HG03469 (cell line): ENCODE results near the gene HOXB7.

Experiments
- ATAC-seq: cut with Tn5 transposase; IDR thresholded peaks from one replicate; pipeline ENCODE4 v1.9.1; 2021; ENCODE audit warnings: mild to moderate bottlenecking, moderate library complexity, moderate number of reproducible peaks; ENCODE audit not compliant: unreplicated experiment

Gene HOXB7

DNA sequence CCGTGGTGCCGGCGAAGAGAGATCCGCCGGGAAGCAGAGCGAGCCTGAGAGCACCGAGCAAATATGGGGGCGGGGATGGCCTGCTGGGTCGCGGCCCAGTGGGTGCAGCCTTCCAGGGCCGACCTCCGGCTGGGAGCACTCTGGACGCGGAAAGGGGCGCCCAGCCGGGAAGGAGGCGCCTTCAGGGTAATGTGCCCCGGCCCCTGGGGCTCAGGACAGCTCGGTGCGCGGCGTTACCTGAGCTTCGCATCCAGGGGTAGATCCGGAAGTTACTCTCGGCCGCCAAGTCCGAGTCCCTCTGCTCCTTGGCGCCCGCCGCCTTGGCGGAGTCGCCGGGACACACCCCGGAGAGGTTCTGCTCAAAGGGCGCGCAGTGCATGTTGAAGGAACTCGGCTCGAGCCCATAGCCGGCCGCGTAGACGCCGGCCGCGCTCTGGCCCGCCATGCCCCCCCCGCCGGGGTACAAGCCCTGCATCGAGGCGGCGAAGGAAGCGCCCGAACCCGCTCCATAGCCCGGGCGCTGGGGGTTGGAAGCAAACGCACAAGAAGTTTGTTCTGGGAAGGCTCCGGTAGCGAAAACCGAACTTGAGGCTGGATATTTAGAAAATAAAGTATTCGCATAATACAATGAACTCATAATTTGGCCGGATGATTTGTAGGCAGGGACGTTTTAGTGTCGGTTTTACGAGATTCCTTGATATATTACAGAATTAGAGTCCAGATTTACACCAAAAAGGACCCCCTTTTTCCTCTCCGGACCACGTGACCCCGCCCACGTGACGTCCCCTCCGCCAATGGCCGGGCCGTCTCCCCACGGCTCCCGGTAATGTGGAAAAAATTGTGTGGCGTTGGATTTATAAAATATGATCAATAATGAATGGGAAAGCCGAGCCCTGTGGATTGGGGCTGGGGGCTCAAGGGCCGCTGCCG is at the start of gene HOXB7:
HOXB7 (minus strand) TSS at position 736 of the 930 bp plus-strand sequence; CDS start at position 637, 99 bp downstream.
- ATAC-seq = no peak

DNA sequence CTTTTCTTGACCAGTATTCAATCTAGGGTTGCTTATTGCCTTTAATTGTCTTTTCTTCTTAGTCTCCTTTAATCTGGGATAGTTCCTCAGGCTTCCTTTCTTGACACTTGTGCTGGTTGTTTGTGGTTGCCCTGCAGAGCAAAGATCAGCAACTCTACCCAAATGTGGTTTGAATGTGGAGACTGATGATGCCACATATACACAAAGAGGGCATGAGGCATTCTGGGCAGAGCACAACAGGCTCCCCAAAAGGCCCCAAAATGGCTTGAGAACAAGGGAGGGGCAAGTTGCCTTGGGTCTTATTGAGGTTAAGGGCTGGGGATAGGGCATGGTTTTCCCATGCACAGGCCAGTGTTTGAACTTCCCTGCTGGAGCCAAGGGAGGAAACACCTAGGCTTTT is 45.1 kb upstream of the HOXB7 start:
- ATAC-seq = no peak

DNA sequence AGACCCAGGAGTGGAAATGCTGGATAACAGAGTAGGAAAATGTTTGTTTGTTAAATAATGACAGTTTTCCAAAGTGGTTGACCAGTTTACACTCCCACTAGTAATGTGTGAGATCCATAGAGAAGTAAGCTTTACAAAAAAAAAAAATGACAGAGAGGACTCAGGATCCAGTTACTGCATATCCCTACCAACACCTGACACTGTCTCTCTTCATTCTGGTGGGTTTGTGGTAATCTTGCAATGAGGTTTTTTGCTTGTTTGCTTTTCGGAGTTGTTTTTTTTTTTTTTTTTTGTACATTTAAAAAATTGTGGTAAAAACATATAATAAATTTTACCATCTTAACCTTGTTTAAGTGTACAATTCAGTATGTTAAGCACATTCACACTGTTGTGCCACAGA is 38.9 kb upstream of the HOXB7 start:
- no peak for ATAC-seq

- no peak for ATAC-seq
Measured at GRCh38 chr17:48647963-48648245, 37.1 kb upstream of the HOXB7 start.

GRCh38 chr17:48647103-48647962 is 36.5 kb upstream of the HOXB7 start:
- ATAC-seq = no peak

GRCh38 chr17:48646183-48647102 is 35.6 kb upstream of the HOXB7 start:
- no peak for ATAC-seq

DNA sequence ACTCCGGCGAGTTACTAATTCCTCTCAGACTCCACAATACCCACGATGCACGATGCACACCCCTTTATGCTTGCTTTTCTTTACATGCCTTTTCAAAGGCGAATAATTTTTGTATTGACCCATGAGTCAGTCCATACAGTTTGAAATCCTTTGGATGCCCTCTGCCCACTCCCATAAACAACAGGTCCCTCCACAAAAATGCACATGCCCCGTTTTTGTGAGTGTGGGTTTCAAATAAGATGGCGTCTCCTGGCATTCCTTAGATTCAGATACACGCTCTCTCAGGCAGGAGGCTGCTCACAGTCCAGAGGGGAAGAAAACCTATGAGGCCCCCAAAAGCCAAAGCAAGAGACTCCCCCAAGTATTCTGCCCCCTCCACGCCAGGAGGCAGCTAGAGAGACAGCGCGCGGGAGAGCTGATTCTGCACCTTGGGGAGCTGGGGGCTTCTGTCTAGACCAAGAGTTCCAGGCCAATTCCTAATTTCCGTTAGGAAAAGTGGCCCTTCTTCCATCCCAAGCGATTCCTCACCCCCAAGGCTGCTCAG is 34.9 kb upstream of the HOXB7 start:
- no peak for ATAC-seq

- ATAC-seq = no peak
Measured at GRCh38 chr17:48644910-48645557, 34.2 kb upstream of the HOXB7 start.

DNA sequence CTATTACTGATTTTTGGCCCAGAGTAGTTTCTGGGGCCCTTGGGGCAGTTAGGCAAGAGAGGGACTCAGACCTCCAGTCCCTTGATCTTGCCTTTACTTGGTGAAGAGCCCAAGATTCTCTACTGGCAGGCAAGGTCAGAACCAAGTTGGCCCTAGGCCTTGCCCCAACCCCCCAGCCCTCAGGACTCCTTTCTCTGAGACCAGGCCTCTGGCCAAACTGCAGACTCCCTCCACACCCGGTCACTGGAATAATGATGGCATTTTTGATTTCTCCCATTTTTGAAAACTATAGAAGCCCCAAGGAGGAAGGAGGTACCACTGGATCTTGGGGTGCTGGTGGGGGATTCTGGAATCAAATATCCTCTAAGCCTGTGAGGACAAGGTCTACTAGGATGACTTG is 33.3 kb upstream of the HOXB7 start:
- ATAC-seq = no peak

DNA sequence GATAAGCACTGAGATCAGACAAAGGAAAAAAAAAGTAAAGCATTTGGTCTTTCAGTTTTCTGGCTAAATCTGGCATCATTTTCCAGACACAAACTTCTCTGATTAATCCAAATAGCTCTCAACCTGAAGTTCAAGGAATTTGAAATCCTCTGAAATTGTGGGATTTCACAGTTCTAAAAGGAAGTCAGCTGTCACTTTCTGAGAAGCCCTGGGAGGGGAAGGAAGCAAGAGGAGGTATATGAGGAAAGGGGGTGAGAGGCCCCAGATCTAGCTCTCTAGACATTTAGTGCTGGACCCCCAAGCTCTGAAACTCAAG is 32.8 kb upstream of the HOXB7 start:
- ATAC-seq = no peak

- no peak for ATAC-seq
Measured at GRCh38 chr17:48642843-48643696, 32.3 kb upstream of the HOXB7 start.

GRCh38 chr17:48642059-48642842 is 31.4 kb upstream of the HOXB7 start:
- ATAC-seq = no peak

GRCh38 chr17:48641541-48642058 is 30.8 kb upstream of the HOXB7 start:
- no peak for ATAC-seq

DNA sequence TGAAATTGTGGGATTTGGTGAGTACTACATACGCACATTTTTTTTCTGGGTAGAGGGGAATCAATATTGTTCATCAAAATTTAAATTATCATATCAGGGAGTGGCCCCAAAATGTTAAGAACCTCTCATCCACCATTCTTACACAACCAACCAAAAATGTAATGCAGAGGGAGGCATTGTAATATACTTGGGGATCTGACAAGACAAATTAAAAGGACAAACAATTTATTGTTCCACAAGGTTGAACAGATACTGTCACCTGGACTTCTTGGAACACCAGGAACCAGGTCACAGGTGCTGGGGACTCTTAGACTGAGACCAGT is 30.0 kb upstream of the HOXB7 start:
- ATAC-seq = no peak

- ATAC-seq = no peak
Measured at GRCh38 chr17:48639982-48640857, 29.4 kb upstream of the HOXB7 start.

DNA sequence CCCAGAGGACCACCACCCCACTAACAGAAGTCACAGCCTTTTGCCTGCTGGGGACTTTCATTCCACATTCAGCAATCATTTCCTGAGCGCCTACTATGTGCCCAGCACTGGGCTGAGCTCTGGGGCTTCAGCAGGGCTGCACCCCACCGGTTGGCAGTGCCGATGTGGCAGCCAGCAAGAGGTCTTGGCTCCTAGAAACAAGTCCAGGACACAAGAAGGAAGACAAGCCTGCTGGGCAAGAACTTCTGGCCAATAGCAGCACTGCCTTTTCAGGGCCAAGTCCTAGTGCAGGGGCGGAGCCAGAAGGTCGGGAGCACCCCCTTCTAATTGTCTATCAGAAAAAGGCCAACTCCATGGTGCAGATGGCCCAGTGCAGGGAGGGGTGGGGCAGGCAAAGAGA is 28.3 kb upstream of the HOXB7 start:
- no peak for ATAC-seq
